Gastrocnemius medialis (tissue), 4 donors: ENCODE data around the gene TRAF1.

ENCODE experiments used
- POLR2A ChIP-seq, 2 donors: fragments of 450-650 bp; IDR thresholded peaks; one replicate each; pipeline ENCODE4 v1.6.1; 2017; ENCODE audit warnings: antibody characterized with exemption in 2 of 2, mild to moderate bottlenecking in 2 of 2, moderate library complexity in 2 of 2
- TF ChIP-seq, protein P1 (sequence below), 5 experiments: fragments of 450-650 bp in 3 of 5; fragments of 200-600 bp in 2 of 5; sonication (generic) in 2 of 5; IDR thresholded peaks in 4 of 5; conservative IDR thresholded peaks in 1 of 5; 1 replicate in 4 of 5; 2 replicates in 1 of 5; pipeline ENCODE4 v1.5.1; 2016 to 2019; ENCODE audit warnings: antibody characterized with exemption in 5 of 5, mild to moderate bottlenecking in 3 of 5, moderate library complexity in 3 of 5

DNA sequence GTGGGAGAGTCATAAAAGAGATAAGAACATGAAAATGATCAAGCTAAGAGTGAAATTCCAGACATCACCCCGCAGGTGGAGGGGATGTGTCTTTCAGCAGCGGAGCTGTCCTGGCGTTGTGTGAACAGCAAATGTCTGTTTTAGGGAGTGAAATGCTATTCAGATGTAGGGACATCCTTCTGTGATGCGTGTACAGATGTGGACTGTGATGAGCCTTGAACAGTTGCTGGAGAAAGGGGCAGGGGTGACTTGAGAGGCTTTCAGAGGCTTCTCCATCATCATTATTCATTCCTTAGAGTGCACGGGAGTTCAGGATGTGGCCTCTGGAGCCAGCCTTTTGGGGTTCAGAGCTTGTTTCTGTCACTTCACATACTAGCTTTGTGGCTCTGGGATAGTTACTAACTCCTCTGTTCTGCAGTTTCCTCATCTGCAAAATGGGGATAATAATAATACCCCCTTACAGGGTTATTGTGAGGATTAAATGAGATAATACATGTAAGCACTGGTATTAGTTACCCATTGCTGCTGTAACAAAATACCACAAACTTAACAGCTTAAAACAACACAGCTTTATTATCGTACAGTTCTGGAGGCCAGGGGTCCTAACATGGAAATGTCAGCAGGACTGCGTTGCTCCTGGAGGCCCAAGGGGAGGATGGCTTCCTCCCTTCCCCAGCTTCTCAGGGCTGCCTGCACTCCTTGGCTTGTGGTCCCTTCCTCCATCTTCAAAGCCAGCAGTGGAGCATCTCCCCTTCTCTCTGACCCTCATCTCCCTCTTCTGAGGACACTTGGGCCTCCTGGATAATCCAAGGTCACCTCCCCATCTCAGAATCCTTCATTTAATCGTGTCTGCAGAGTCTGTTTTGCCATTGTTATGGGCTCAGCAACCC lies 9.4 kb downstream of the TRAF1 start:
- TF ChIP-seq, protein P1, sequence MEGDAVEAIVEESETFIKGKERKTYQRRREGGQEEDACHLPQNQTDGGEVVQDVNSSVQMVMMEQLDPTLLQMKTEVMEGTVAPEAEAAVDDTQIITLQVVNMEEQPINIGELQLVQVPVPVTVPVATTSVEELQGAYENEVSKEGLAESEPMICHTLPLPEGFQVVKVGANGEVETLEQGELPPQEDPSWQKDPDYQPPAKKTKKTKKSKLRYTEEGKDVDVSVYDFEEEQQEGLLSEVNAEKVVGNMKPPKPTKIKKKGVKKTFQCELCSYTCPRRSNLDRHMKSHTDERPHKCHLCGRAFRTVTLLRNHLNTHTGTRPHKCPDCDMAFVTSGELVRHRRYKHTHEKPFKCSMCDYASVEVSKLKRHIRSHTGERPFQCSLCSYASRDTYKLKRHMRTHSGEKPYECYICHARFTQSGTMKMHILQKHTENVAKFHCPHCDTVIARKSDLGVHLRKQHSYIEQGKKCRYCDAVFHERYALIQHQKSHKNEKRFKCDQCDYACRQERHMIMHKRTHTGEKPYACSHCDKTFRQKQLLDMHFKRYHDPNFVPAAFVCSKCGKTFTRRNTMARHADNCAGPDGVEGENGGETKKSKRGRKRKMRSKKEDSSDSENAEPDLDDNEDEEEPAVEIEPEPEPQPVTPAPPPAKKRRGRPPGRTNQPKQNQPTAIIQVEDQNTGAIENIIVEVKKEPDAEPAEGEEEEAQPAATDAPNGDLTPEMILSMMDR (IDR thresholded peaks at IDR 0.05 in 4 of 5, conservative IDR thresholded peaks at IDR 0.05 in 1 of 5): no peak
- TF ChIP-seq POLR2A (IDR thresholded peaks at IDR 0.05): no peak
